Right cardiac atrium (tissue), 5 donors: ENCODE data around the gene CYP26A1. TPM values are rescaled to one million over a fixed set of nuclear protein-coding genes. Genes with fewer than 3 reads are reported as not detected.
A peak's percentile ranks its signal among the peaks of the same experiment; 100 is the strongest.

Experiments
- ATAC-seq, 2 donors: fragments of 200-7000 bp; cut with Tn5 transposase; one replicate each; pipeline versions ENCODE4 v1.8.0 to v1.9.1; 2020; ENCODE audit warnings: moderate library complexity in 2 of 2, mild to moderate bottlenecking in 1 of 2
- DNase-seq, 3 donors: peaks; one replicate each; pipeline ENCODE4 v3.0.0-alpha.2; 2020
- H3K27ac ChIP-seq: one replicate; pipeline ENCODE4 v1.5.1; 2013; ENCODE audit warnings: mild to moderate bottlenecking, low read length, control low read depth, moderate library complexity
- H3K27me3 ChIP-seq: one replicate; pipeline ENCODE4 v1.6.1; 2013; ENCODE audit not compliant: control insufficient read depth, insufficient read depth
- H3K4me1 ChIP-seq: one replicate; pipeline ENCODE4 v1.6.1; 2013; ENCODE audit warnings: low read length; ENCODE audit not compliant: control insufficient read depth, insufficient read depth
- H3K4me3 ChIP-seq: one replicate; pipeline ENCODE4 v1.5.1; 2013; ENCODE audit warnings: low read length, control low read depth
- H3K9me3 ChIP-seq: one replicate; pipeline ENCODE4 v1.6.1; 2013; ENCODE audit warnings: low read length; ENCODE audit not compliant: control insufficient read depth
- WGBS: extraction: QIAGEN DNeasy Blood & Tissue Kit; methylation state at CpG from one replicate; pipeline ENCODE4 v1.1.7; 2013; 5-methylcytosine and 5-hydroxymethylcytosine counted together
- intact Hi-C, 4 donors: fragments of 100-400 bp; cut with DNase I; formaldehyde crosslinking; loops; one replicate each; pipeline versions ENCODE4 v1.11.0 to v1.14.0; 2022 to 2023
- polyA plus RNA-seq: library from polyadenylated mRNA; stranded (reverse); fragments of 200-250 nt; gene quantifications from one replicate; pipeline ENCODE4 v1.2.3, GENCODE V29; 2013
- total RNA-seq, 4 donors: library from RNA; stranded (reverse); fragmentation: NEBNext Ultra II Directional; extraction: Animal tissue kit (Norgen Biotek cat#: 25700); gene quantifications; one replicate each; pipeline ENCODE4 v1.2.1, GENCODE V29; 2021
- donor health status: healthy with polysubstance abuse.
- donor health status: DM: no; HTN: yes; CAD: no.
- donor health status: DM: no; HTN: no; CAD: no.
- donor health status: DM: no; HTN: yes; CAD: no; lungs with severe emphysema.
- donor health status: DM: yes; HTN: yes; CAD: no.

The CYP26A1 gene
- total and polyA plus RNA-seq, 5 donors: not detected

DNA sequence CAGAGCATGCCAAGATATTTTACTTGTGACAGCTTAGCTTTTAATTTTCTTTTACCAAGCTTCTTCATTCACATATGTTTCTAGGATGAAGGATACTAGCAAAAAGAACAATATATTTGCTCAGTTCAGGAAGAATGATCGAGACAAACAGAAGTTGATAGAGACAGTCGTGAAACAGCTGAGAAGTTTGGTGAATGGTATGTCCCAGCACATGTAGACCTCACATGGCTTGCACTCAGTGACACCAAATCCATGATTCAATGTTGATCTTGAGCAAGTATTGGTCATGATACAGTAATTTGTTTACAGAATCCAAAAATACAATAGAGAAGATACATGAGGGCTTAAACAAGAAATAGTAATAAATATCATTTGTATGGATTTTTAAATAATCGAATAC lies 15.6 kb upstream of the CYP26A1 start:
- no peak overlapping the region for H3K4me3 ChIP-seq
- WGBS: 97% methylated on average over 3 of the region's 3 CpGs
- no peaks in the 10 kb centered on the region for H3K9me3 ChIP-seq
- DNase-seq: no peak
- H3K27me3 ChIP-seq: peaks cover 2% of the 10 kb centered on the region
- intact Hi-C loops: no loop called here
- ATAC-seq: no peak
- no peaks in the 10 kb centered on the region for H3K4me1 ChIP-seq
- H3K27ac ChIP-seq: no peak overlapping the region

DNA sequence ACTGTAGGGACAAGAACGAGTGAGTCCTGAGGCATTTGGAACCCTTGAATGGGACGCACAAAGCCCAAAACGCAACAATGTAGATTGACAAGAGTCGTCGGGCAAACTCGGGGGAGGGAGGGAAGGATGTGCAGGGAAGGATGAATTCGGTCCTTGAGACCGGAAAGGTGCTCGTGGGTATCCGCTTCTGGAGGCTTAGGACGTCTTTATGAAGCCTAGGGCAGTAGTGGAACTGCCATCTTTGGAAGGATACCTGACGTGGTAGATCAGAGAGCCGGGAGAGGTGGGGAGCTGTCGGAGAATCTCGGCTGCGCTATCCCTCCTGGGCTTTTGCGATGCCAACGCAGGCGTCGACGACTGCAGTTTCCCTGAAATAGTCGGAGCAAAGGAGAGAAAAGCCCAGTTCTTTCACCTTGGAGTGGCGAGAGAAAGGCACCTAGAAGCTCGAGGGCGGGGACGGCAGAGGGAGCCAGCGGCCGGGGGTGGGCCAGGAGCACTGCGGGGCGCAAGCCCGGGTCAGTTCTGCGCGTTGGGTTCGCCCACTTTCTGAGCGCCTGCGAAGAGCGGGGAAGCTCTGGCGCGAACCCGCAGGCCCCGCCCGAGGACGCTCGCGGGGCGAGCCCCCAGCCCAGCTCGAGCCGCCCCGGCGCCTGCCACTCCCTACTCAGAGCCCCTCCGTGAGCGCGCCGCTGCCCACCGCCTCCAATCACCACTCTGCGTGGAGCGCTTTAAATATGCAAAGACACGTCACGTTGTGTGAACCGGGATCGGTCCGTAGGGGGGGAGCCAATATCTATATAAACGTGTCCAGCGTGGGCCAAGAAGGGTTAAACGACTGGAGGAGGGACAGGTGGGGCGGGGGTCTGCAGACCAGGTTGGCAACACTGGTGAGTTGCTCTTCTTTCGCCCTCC lies 13.5 kb upstream of the CYP26A1 start, which contains the start of gene CYP26C1:
CYP26C1 (plus strand) TSS at position 824 of the 912 bp plus-strand sequence. CDS start 466 bp downstream, outside the sequence.
- Histone ChIP-seq H3K27me3 (peaks cover 2% of the 10 kb centered on the region), H3K27ac (no peak within 1 kb of the TSS), H3K4me1 (no peaks in the 10 kb centered on the region), H3K9me3 (no peaks in the 10 kb centered on the region), H3K4me3 (no peak within 1 kb of the TSS)
- ATAC-seq (peak in 1 of 2 donors; percentile 32), DNase-seq (no peak)
- 32% methylated on average over 67 of the region's 67 CpGs for WGBS
- intact Hi-C loops: no loop called here

DNA sequence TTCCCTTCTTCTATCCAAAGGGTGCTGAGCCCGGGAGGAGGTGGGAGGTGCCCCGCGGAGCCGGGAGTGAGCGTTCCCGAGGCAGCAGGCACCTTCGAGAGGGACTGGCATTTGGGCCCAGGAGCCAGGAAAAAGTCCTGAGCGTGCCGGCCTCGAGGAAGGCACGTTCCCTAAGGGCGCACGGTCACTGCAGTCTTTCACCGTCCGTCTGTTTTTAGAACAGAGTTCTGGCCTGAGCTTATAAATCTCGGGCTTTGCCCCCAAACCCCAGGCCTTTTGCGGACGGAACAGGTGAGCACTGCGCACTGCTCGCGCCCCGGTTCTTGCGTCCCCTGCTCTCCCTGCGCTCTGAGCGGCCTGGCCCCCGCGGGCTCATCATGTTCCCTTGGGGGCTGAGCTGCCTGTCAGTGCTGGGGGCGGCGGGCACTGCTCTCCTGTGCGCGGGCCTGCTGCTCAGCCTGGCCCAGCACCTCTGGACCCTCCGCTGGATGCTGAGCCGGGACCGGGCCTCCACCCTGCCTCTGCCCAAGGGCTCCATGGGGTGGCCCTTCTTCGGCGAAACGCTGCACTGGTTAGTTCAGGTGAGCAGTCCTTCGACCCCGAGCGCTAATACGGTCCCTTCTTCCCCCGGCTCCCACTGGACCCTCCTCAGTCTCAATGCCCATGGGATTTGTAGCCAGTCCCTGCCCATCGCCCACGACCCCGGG lies 12.7 kb upstream of the CYP26A1 start:
- Histone ChIP-seq H3K4me1 (no peaks in the 10 kb centered on the region), H3K27ac (no peak overlapping the region), H3K27me3 (peaks cover 2% of the 10 kb centered on the region), H3K4me3 (no peak overlapping the region), H3K9me3 (no peaks in the 10 kb centered on the region)
- ATAC-seq (peak in 1 of 2 donors; percentile 30), DNase-seq (peak in 1 of 3 donors; percentile 41)
- WGBS: 31% methylated on average over 45 of the region's 45 CpGs
- intact Hi-C loops: no loop called here

DNA sequence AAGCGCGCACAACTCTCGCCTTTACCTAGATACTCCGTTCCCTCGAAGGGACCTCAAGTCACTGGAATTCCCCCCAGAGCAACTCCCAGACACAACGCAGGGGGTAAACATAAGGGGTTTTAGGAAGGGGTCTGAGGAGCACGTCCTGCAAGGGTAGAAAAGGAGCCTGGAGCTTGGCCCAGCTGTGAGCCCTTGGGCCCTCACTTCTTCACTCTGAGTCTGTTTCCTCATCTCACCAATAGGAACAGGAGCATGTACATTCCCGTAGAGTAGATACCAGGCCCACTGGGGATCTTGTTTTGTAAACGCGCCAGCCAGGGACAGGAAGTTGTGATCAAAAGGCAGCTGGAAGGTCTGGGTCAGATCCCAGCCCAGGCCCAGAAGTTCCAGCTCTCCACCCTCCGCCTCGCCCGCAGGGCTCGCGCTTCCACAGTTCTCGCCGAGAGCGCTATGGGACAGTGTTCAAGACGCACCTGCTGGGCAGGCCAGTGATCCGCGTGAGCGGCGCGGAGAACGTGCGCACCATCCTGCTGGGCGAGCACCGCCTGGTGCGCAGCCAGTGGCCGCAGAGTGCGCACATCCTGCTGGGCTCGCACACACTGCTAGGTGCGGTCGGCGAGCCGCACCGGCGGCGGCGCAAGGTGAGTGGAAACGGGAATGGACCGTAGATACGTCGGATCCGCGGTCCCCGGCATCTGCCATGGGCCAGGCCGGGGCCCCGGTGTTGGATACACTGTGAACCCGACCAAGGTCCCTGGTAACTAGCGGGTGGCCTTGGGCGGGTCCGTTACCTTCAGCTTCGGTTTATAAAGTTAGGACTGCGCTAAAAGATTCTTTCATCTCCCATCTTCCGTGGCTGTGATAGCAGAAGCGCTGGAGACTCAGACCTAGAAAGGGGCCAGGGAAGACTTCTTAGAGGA lies 11.8 kb upstream of the CYP26A1 start:
- Histone ChIP-seq H3K27me3 (peaks cover 2% of the 10 kb centered on the region), H3K4me1 (no peaks in the 10 kb centered on the region), H3K4me3 (peak overlapping the region; percentile 20), H3K27ac (no peak overlapping the region), H3K9me3 (no peaks in the 10 kb centered on the region)
- 7% methylated on average over 57 of the region's 57 CpGs for WGBS
- intact Hi-C loops: no loop called here
- DNase-seq (no peak), ATAC-seq (peak in 1 of 2 donors; percentile 40)

DNA sequence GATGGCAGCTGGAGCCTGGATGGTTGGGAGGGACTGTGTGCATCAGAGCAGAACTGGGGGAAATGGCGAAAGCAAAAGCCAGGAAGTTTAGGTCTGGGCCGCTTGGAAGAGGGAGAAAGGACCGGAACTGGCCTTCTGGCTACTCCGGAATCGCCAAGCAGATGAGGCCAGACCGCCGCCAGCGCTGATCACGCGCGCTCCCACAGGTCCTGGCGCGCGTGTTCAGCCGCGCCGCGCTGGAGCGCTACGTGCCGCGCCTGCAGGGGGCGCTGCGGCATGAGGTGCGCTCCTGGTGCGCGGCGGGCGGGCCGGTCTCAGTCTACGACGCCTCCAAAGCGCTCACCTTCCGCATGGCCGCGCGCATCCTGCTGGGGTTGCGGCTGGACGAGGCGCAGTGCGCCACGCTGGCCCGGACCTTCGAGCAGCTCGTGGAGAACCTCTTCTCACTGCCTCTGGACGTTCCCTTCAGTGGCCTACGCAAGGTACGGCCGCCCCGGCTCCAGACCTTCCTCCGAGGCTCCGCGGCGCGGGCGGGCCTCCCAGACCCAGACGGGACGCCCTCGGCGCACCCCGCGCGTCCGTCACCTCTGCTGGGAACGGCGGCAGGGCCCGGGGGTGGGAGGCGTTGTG lies 11.1 kb upstream of the CYP26A1 start:
- Histone ChIP-seq H3K27ac (no peak overlapping the region), H3K9me3 (no peaks in the 10 kb centered on the region), H3K4me3 (peak overlapping the region; percentile 20), H3K4me1 (no peaks in the 10 kb centered on the region), H3K27me3 (peaks cover 2% of the 10 kb centered on the region)
- peak in 1 of 3 donors; percentile 57 for DNase-seq
- peak; percentile 12 to 50 for ATAC-seq
- under 1% methylated on average over 68 of the region's 68 CpGs for WGBS
- intact Hi-C loops: no loop called here

DNA sequence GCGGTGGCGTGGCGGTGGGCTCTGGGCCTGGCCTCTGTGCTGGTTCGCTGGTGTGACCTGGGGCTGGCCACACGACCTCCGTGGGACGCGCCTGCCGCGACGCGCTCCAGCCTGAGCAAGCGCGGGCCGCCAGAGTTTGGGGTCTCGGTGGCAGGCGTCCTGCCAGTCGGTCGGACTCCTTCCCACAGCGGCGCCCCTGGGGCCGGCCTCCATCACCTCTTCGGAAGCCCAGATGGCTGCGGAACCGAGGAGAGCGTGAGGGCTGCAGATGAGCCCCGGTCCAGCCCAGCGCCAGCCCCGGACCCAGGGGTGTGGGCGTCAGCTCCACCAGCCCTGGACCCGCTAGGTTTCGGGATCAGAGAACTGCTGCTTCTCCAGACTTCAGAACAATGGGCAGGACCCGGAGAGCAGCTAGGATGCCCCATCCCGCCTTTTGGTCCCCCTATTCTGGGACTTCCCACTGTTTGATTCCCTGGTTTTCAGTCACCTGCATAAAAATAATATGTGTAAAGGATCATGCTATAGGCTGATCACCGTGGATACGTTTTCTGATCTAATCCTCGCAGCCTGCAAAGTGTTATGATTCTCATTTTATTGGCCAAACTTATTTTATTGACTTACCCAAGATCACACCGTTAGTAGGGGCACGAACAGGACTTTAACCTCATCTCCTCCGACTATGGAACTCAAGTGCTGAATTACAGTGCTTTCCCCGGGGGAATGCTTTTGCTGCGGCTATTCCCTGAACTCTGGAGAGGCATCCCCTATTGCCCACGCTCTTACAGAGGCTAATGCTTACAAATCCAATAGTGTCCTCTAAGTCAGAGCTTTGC lies 10.3 kb upstream of the CYP26A1 start:
- intact Hi-C loops: no loop called here
- WGBS: 14% methylated on average over 43 of the region's 43 CpGs
- Histone ChIP-seq H3K4me3 (no peak overlapping the region), H3K4me1 (no peaks in the 10 kb centered on the region), H3K27me3 (peaks cover 2% of the 10 kb centered on the region), H3K9me3 (no peaks in the 10 kb centered on the region), H3K27ac (no peak overlapping the region)
- DNase-seq (peak in 1 of 3 donors; percentile 32), ATAC-seq (no peak)

DNA sequence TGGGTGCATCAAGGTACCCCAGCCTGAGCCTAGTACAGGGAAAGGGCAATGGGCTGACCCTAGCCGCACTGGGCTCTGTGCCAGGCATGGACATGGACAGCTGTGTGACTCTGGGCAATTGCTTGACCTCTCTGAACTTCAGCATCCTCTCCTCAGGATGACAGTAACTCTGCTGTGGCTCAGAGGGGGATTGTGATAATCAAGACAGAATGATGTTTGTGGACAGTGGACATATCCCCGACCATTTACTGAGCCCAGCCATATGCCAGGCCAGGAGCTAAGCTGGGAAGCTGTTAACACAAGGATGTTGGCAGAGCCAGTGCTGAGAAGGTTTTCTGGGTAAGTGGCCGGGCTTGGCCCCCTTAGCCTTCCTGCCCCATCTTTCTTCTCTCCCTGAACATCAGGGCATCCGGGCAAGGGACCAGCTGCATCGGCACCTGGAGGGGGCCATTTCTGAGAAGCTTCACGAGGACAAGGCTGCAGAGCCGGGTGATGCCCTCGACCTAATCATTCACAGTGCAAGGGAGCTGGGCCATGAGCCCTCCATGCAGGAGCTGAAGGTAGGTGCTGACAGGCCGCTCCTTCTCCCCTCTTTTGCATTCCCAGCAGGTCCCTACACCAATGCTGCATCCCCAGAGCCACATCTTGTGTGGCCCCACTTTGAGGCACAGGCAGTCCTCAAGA lies 9.6 kb upstream of the CYP26A1 start:
- peaks cover 2% of the 10 kb centered on the region for H3K27me3 ChIP-seq
- intact Hi-C loops: no loop called here
- ATAC-seq (no peak), DNase-seq (no peak)
- WGBS: 79% methylated on average over 9 of the region's 9 CpGs
- no peaks in the 10 kb centered on the region for H3K9me3 ChIP-seq
- no peak overlapping the region for H3K4me3 ChIP-seq
- no peaks in the 10 kb centered on the region for H3K4me1 ChIP-seq
- no peak overlapping the region for H3K27ac ChIP-seq

DNA sequence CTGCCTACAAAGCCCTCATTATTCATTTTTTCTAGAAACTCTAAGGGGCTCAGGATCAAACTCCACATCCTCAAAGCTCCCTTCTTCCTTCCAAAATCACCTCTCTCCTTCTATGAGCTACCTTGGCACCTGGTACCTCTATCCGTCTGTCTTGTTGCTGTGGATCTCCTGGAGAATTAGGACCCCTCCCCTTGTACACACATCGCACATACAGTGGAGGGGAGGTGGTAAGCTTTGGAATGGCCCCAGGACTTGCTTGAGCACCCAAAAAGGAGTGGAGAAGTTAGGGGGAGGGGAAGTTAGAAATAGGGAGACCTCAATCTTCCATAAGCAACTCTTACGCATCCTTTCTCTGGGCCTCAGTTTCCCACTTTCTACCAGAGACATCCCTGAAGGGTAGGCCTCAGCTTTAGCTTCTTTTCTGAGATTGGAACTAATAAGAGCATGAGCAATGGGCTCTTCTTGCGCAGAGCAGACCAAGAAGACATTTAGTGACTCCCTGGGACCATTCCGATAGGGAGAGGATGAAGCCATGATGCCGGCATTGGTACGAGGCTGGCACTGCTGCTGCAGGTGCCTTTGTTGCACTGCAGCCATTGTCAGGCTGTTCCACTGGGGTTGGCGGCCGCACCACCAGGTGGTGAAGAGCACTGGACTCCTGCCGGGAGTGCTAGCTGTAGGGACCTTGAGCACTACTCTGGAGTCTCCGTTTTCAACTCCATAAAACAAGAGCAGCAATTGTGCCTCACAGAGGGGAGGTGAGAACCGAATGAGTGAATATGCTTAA lies 8.6 kb upstream of the CYP26A1 start:
- no peak overlapping the region for H3K4me3 ChIP-seq
- no peak for ATAC-seq
- DNase-seq: no peak
- 70% methylated on average over 12 of the region's 12 CpGs for WGBS
- H3K4me1 ChIP-seq: no peaks in the 10 kb centered on the region
- no peaks in the 10 kb centered on the region for H3K27me3 ChIP-seq
- no peaks in the 10 kb centered on the region for H3K9me3 ChIP-seq
- intact Hi-C loops: no loop called here
- no peak overlapping the region for H3K27ac ChIP-seq
